Daoy (cell line): ENCODE results near the gene FLRT2. TPM values are rescaled to one million over a fixed set of nuclear protein-coding genes. Genes with fewer than 3 reads are reported as not detected.

Source experiments
- DNase-seq: peaks from one replicate; pipeline ENCODE4 v3.0.0-alpha.2; 2015; ENCODE audit warnings: low read depth
- total RNA-seq: library from RNA; depleted of rRNA; stranded (reverse); fragments of >200 nt; shearing (Covaris generic); gene quantifications from 2 replicates; pipeline ENCODE4 v1.2.3, GENCODE V29; 2014

FLRT2 gene
- total RNA-seq, 1 experiment from 2014 or later = 0.86 TPM

DNA sequence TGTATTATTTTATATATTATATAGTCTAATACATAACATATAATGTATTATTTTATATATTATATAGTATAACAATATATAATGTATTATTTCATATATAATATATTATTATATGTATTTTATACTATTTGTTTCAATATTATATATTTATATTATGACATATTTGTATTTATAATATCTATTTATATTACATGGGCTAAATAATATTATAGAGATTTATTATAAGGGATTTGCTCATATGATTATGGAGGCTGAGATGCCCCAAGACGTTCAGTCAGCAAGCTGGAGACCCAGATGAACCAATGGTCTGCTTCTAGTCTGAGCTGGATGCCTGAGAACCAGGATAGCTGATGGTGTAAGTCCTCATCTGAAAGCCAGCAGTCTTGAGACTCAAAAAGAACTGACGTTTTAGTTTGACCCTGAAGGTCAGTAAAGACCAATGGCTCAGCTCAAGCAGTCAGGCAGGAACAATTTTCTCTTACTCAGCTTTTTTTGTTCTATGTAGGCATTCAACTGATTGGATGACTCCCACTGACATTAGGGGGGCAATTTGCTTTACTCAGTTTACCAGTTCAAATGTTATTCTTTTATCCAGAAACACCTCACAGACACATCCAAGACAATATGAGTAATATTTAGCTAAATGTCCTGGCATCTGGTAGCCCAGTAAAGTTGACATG is 130.4 kb downstream of the FLRT2 start:
- DNase-seq = no peak

GRCh38 chr14:85662096-85662495 is 132.2 kb downstream of the FLRT2 start:
- no peak for DNase-seq

GRCh38 chr14:85663256-85663655 is 133.3 kb downstream of the FLRT2 start:
- DNase-seq = no peak

- DNase-seq = no peak
These were observed 133.7 kb downstream of the FLRT2 start for GRCh38 chr14:85663667-85664066.

DNA sequence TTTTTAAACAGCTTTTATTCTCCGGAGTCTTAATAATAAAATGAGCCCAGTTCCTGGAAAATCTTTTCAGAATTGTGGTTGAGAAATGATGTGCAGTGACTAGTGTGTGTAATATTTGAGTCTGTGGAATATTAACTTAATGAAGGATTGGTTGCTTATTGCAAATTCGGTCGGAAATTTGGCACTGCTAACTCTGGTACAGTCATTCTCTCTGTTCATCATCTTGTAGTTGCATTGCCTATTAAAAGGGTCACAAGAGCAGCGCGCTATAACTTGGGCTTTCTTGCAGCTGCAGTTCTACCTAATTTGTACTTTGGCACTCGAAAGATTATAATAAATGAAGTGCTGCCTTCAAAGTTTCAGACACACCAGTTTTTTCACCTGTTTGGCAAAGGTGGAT is 146.0 kb downstream of the FLRT2 start:
- DNase-seq = no peak

DNA sequence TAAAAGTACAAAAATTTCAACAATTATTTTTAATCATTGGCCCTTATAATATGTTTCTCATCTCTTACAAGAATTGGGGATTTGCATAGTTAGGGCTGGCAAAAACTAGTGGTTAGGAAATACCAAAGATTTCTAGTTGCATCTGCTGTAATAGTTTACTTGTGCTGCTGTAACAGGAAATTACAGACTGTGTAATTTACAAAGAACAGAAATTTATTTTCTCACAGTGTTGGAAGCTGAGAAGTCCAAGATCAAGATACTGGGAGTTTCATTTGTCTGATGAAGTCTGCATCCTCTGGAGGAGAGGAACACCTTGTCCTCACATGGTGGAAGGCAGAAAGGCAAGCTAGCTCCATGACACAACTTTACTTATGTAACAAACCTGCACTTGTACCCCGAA is 157.0 kb downstream of the FLRT2 start:
- no peak for DNase-seq

- DNase-seq = no peak
These were observed 157.5 kb downstream of the FLRT2 start for GRCh38 chr14:85687456-85687855.

- no peak for DNase-seq
These were observed 158.1 kb downstream of the FLRT2 start for GRCh38 chr14:85688006-85688405.

- DNase-seq = no peak
These were observed 165.4 kb downstream of the FLRT2 start for GRCh38 chr14:85695300-85695699.

DNA sequence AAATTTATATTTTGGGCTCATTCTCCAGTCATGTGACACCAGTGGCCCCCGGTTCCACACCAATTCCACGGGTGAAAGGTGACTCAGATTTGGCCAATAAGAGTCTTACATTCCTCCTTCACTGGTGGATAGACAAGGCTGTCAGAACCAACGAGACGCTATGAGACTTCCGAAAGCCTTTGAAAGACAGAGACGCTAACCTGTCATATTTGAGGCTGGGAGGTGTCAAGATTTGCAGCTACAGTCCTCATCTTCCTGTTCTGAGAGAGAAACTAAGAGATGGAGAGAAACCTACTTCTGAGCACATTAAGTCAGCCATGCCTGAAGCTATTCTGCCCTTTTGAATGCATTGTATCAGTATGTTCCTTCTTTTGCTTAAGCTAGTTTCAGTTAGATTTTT is 171.2 kb downstream of the FLRT2 start:
- no peak for DNase-seq

GRCh38 chr14:85701763-85702162 is 171.8 kb downstream of the FLRT2 start:
- no peak for DNase-seq

DNA sequence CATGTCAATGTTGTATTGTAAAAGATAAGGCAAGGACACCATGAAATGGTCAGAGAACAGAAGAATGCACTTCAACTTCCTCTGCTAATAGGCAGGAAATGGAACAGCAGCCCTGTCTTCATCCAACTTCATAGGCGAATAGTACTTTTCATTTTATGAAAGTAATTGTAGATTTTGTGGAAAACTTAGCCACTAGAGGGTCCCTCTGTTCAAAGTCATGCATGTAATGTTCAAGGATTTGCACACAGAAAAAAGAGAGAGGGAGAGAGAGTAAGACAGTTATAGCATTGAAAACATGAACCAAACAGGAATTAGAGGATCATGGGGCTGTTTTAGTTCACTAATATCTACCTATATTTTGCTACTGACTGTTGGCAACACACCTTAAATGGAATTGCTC is 172.2 kb downstream of the FLRT2 start:
- DNase-seq = no peak

- no peak for DNase-seq
These were observed 173.1 kb downstream of the FLRT2 start for GRCh38 chr14:85702997-85703396.
